ENCODE data around the gene PLPP6. TPM values are rescaled to one million over a fixed set of nuclear protein-coding genes. Genes with fewer than 3 reads are reported as not detected.

Gene PLPP6
- total and polyA plus RNA-seq, 2 of the 8 experiments (the other 6 are each of a cell fraction or from before 2014, with no cell fraction given), result 11.8 to 13.3 TPM

GRCh38 chr9:4680750-4681149, 18.7 kb downstream of the PLPP6 start:
- no peak overlapping the region for H2AFZ ChIP-seq (ENCODE audit: low read length)
- POLR2A ChIA-PET (ENCODE audit: partially characterized antibody), result interaction anchor here (0.5 to 0.6 kb wide), 3 partner anchors 15 to 61 kb away, joined by 3 to 4 read pairs (median 3); partner anchors contain the start of gene SPATA6L
- H3K9ac ChIP-seq (replicated peaks in 1 of 4; ENCODE audit: extremely low read depth in 1 of 4, low read depth in 3 of 4, low read length in 3 of 4), result peak overlapping the region in 1 of 4 experiments; percentile 69; a peak in 1 of 7 replicates
- H2BK5ac ChIP-seq (ENCODE audit: low read depth, low read length), result no peak overlapping the region
- H3K18ac ChIP-seq (ENCODE audit: extremely low read depth, low read length), result no peak overlapping the region
- H3K36me3 ChIP-seq (ENCODE audit: control insufficient read depth in 2 of 4, insufficient read depth in 4 of 4, low read length in 3 of 4), result peaks cover under 1 to 10% (median 6%) of the 10 kb centered on the region in 4 experiments; a peak in 7 of 8 replicates
- H3K4me1 ChIP-seq (replicated peaks in 1 of 4; ENCODE audit: control insufficient read depth in 3 of 4, insufficient read depth in 4 of 4, low read length in 3 of 4), result peaks cover 0 to 4% (median 0%) of the 10 kb centered on the region in 4 experiments; a peak in 2 of 7 replicates
- no peak overlapping the region for H4K5ac ChIP-seq (ENCODE audit: insufficient read length, low read depth, low read length)
- peak overlapping the region; percentile 82 to 92; a peak in 3 of 4 replicates for H3K4me2 ChIP-seq (ENCODE audit: insufficient read depth in 1 of 2, low read depth in 2 of 2, low read length in 2 of 2)
- no peak overlapping the region for H3K23ac ChIP-seq (ENCODE audit: insufficient read length)
- WGBS, 2 experiments (ENCODE audit: extremely low coverage in 1 of 2, insufficient coverage in 1 of 2, insufficient read length in 1 of 2, insufficient replicate concordance in 2 of 2, low coverage in 1 of 2, low lambda C conversion rate in 2 of 2, missing lambda C conversion rate in 1 of 2), result 80% methylated on average over 2 of the region's 2 CpGs; no CpG with 5 or more reads in 1 of the 2 experiments
- H2BK20ac ChIP-seq (ENCODE audit: low read length), result no peak overlapping the region
- H3K79me2 ChIP-seq (ENCODE audit: control insufficient read depth in 1 of 2, insufficient read depth in 2 of 2, low read length in 2 of 2), result peaks cover 9 to 28% of the 10 kb centered on the region in 2 experiments; a peak in 3 of 4 replicates
- FAIRE-seq (no peak), DNase-seq (ENCODE audit: low read depth in 1 of 2, low spot score in 2 of 2) (no peak)
- H3K4me3 ChIP-seq (ENCODE audit: extremely low read depth in 1 of 4, insufficient read depth in 2 of 4, low read depth in 3 of 4, low read length in 4 of 4), result peak overlapping the region; percentile 79 to 87 (median 83); a peak in 7 of 8 replicates
- H3K9me3 ChIP-seq (ENCODE audit: insufficient read depth in 2 of 2, low read depth in 1 of 2, low read length in 1 of 2), result no peaks in the 10 kb centered on the region
- H4K91ac ChIP-seq (replicated peaks; ENCODE audit: insufficient read length, low read length), result no peak overlapping the region
- no peak overlapping the region for H3K56ac ChIP-seq (replicated peaks; ENCODE audit: insufficient read length, low read depth, low read length)
- H4K20me1 ChIP-seq (replicated peaks in 1 of 2; ENCODE audit: control insufficient read depth in 1 of 2, insufficient read depth in 2 of 2, low read length in 2 of 2), result peaks cover 0 to 2% of the 10 kb centered on the region in 2 experiments
- H2BK12ac ChIP-seq (ENCODE audit: low read depth, low read length), result no peak overlapping the region
- 0 out of 2 replicates have a peak, but pooled peaks cover 2% of the 10 kb centered on the region for H3K79me1 ChIP-seq (ENCODE audit: low read depth, low read length)
- H3K23me2 ChIP-seq (ENCODE audit: low read depth, low read length), result peaks cover 8% of the 10 kb centered on the region
- H3K27me3 ChIP-seq (replicated peaks in 1 of 4; ENCODE audit: control insufficient read depth in 3 of 4, extremely low read depth in 1 of 4, insufficient read depth in 3 of 4, low read length in 3 of 4), result no peaks in the 10 kb centered on the region
- no peak overlapping the region for H2AK5ac ChIP-seq (ENCODE audit: low read depth, low read length)
- H2BK120ac ChIP-seq (replicated peaks; ENCODE audit: low read depth, low read length), result no peak overlapping the region
- no peak overlapping the region for H2BK15ac ChIP-seq (ENCODE audit: low read length)
- H3K27ac ChIP-seq (ENCODE audit: low read depth, low read length), result no peak overlapping the region
- CTCF ChIA-PET (ENCODE audit: partially characterized antibody), result interaction anchor here (0.7 to 1.4 kb wide), 3 partner anchors 15 to 1267 kb away, joined by 3 to 6 read pairs (median 5); partner anchors contain the start of genes PLPP6 and SPATA6L
- H3K14ac ChIP-seq (ENCODE audit: insufficient read length), result no peak overlapping the region
- H3K4ac ChIP-seq (replicated peaks; ENCODE audit: insufficient read length, low read depth, low read length), result no peak overlapping the region
- no peak overlapping the region for H4K8ac ChIP-seq (ENCODE audit: extremely low read depth, insufficient read depth, low read length)
- no peak for TF ChIP-seq JUND (IDR thresholded peaks at IDR 0.05; ENCODE audit: low read length)
- TF ChIP-seq RNF2 (IDR thresholded peaks at IDR 0.05; ENCODE audit: borderline replicate concordance, low read depth, low read length, missing control alignments, poor library complexity, severe bottlenecking), result no peak
- no peak for TF ChIP-seq CHD2 (IDR thresholded peaks at IDR 0.05; ENCODE audit: low read length)
- TF ChIP-seq RXRA (IDR thresholded peaks at IDR 0.05; ENCODE audit: insufficient read depth, low read depth, low read length), result no peak
- TF ChIP-seq CEBPB (IDR thresholded peaks at IDR 0.05; ENCODE audit: low read depth, low read length), result no peak
- no peak for TF ChIP-seq NRF1 (IDR thresholded peaks at IDR 0.05; ENCODE audit: low read depth, low read length)
- no peak for TF ChIP-seq GABPA (IDR thresholded peaks at IDR 0.05; ENCODE audit: borderline replicate concordance, insufficient read depth, low read length)
- TF ChIP-seq TAF7 (optimal IDR thresholded peaks at IDR 0.05; ENCODE audit: borderline replicate concordance, low read depth, low read length), result no peak
- TF ChIP-seq GTF2F1 (IDR thresholded peaks at IDR 0.05; ENCODE audit: borderline replicate concordance, low read depth, low read length), result no peak
- TF ChIP-seq, protein P1, sequence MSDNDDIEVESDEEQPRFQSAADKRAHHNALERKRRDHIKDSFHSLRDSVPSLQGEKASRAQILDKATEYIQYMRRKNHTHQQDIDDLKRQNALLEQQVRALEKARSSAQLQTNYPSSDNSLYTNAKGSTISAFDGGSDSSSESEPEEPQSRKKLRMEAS (IDR thresholded peaks at IDR 0.05), result no peak
- TF ChIP-seq CHD1 (IDR thresholded peaks at IDR 0.05; ENCODE audit: low read depth, low read length), result no peak
- no peak for TF ChIP-seq SIRT6 (IDR thresholded peaks at IDR 0.05; ENCODE audit: low read length)
- TF ChIP-seq SAP30 (IDR thresholded peaks at IDR 0.05; ENCODE audit: insufficient read depth, insufficient replicate concordance, low read length), result no peak

All from H1 (cell line).